GM15510 (cell line): Measurements from ENCODE around the gene MAP2.

ENCODE experiments used
- POLR2A ChIP-seq: IDR thresholded peaks from 3 replicates; pipeline ENCODE4 v1.6.1; 2011; ENCODE audit warnings: borderline replicate concordance; ENCODE audit not compliant: insufficient read length; ENCODE audit errors: extremely low read depth

The MAP2 gene

GRCh38 chr2:209401788-209402187, 22.1 kb upstream of the MAP2 start:
- no peak for TF ChIP-seq POLR2A

- TF ChIP-seq POLR2A: no peak
Observed at GRCh38 chr2:209411296-209411695, 12.6 kb upstream of the MAP2 start.

GRCh38 chr2:209411718-209412117, 12.1 kb upstream of the MAP2 start:
- TF ChIP-seq POLR2A: no peak

GRCh38 chr2:209413311-209414014, 10.4 kb upstream of the MAP2 start:
- no peak for TF ChIP-seq POLR2A

GRCh38 chr2:209416913-209417312, 6.9 kb upstream of the MAP2 start:
- TF ChIP-seq POLR2A: no peak

- TF ChIP-seq POLR2A: no peak
Observed at GRCh38 chr2:209422191-209422754, 1.6 kb upstream of the MAP2 start.

GRCh38 chr2:209424199-209424701, 403 bp downstream of the MAP2 start:
- no peak for TF ChIP-seq POLR2A

- TF ChIP-seq POLR2A: no peak
Observed at GRCh38 chr2:209424781-209425470, 1.1 kb downstream of the MAP2 start.

- TF ChIP-seq POLR2A: no peak
Observed at GRCh38 chr2:209425471-209426071, 1.7 kb downstream of the MAP2 start.

- TF ChIP-seq POLR2A: no peak
Observed at GRCh38 chr2:209426432-209426831, 2.6 kb downstream of the MAP2 start.

GRCh38 chr2:209431701-209432100, 7.9 kb downstream of the MAP2 start:
- no peak for TF ChIP-seq POLR2A

GRCh38 chr2:209441541-209441940, 17.7 kb downstream of the MAP2 start:
- no peak for TF ChIP-seq POLR2A

- no peak for TF ChIP-seq POLR2A
Observed at GRCh38 chr2:209442939-209443338, 19.1 kb downstream of the MAP2 start.

GRCh38 chr2:209445485-209445884, 21.6 kb downstream of the MAP2 start:
- TF ChIP-seq POLR2A: no peak

GRCh38 chr2:209451209-209451834, 27.5 kb downstream of the MAP2 start:
- TF ChIP-seq POLR2A: no peak
